ENCODE data around the gene BFSP1. TPM values are rescaled to one million over a fixed set of nuclear protein-coding genes. Genes with fewer than 3 reads are reported as not detected.

The BFSP1 gene
- total RNA-seq, 4 donors from 2014 or later: 1.5 to 5.1 (median 3.1) TPM

DNA sequence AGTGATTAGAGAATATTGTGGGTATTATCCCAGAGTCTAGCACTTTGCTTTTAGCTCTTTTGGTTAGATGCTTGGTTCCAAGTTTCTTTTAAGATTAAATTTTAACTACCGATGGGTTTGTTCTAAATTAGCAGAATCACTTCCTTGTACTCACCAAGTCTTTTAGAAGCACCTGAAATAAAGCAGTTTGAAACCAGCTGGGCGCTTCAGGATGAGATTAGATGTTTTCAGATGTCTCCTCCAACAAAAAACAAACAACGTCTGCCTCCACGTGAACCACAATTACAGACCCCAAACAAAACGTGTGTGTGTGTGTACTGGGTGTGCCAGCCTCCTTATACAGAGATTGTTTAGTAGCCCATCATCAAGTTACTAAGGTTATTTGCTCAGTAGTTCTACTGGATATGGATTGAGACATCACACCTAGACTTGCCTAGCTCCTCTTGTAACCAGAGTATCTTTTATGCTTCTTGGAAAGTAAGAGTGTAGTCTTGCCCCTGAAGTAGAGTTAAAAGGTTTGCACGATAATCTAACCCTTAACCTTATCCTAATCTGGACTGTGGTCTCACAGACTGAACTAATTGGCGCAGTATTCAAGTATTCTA is 41.0 kb upstream of the BFSP1 start:
- no peak for DNase-seq
- no peaks in the 10 kb centered on the region for H3K9me3 ChIP-seq
- intact Hi-C loops (cut with DNase I; ENCODE audit: low total_unique reads): loop anchor here (5.0 kb wide), 1 partner anchor 35 kb away; no protein-coding TSS in a partner anchor
- H3K36me3 ChIP-seq: no peaks in the 10 kb centered on the region
- peak overlapping the region; percentile 99 to 100 for H3K27ac ChIP-seq
- no peaks in the 10 kb centered on the region for H3K27me3 ChIP-seq
- H3K4me3 ChIP-seq: peak overlapping the region; percentile 72 to 77
- H3K4me1 ChIP-seq: no peaks in the 10 kb centered on the region
- TF ChIP-seq POLR2A (IDR thresholded peaks at IDR 0.05): no peak
- TF ChIP-seq, protein P1, sequence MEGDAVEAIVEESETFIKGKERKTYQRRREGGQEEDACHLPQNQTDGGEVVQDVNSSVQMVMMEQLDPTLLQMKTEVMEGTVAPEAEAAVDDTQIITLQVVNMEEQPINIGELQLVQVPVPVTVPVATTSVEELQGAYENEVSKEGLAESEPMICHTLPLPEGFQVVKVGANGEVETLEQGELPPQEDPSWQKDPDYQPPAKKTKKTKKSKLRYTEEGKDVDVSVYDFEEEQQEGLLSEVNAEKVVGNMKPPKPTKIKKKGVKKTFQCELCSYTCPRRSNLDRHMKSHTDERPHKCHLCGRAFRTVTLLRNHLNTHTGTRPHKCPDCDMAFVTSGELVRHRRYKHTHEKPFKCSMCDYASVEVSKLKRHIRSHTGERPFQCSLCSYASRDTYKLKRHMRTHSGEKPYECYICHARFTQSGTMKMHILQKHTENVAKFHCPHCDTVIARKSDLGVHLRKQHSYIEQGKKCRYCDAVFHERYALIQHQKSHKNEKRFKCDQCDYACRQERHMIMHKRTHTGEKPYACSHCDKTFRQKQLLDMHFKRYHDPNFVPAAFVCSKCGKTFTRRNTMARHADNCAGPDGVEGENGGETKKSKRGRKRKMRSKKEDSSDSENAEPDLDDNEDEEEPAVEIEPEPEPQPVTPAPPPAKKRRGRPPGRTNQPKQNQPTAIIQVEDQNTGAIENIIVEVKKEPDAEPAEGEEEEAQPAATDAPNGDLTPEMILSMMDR (IDR thresholded peaks at IDR 0.05): no peak

DNA sequence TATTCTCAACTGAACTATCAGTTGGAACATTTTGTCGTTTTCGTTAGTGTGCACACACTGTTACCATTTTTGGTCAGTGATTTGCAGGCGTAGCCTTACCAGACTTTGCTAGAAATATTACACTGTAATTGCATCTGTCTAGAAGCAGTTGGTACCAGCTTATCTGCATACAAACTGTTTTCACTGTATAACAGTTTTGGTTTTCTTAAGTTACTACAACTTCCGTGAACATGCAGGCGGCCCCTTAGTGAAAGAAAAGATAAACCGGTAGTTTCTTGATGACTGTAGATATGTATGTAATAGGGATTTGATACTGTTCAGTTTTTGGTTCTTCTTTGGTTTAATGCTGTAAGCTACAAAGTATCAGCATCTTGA is 40.0 kb upstream of the BFSP1 start:
- H3K4me3 ChIP-seq: peak overlapping the region; percentile 72 to 77
- H3K9me3 ChIP-seq: no peaks in the 10 kb centered on the region
- H3K27me3 ChIP-seq: no peaks in the 10 kb centered on the region
- no peaks in the 10 kb centered on the region for H3K36me3 ChIP-seq
- H3K4me1 ChIP-seq: no peaks in the 10 kb centered on the region
- peak in 1 of 2 donors; percentile 59 for TF ChIP-seq POLR2A (IDR thresholded peaks at IDR 0.05)
- TF ChIP-seq, protein P1 (IDR thresholded peaks at IDR 0.05): no peak
- intact Hi-C loops (cut with DNase I; ENCODE audit: low total_unique reads): loop anchor here (5.0 kb wide), 1 partner anchor 36 kb away; no protein-coding TSS in a partner anchor
- DNase-seq: no peak
- peak overlapping the region; percentile 99 to 100 for H3K27ac ChIP-seq

DNA sequence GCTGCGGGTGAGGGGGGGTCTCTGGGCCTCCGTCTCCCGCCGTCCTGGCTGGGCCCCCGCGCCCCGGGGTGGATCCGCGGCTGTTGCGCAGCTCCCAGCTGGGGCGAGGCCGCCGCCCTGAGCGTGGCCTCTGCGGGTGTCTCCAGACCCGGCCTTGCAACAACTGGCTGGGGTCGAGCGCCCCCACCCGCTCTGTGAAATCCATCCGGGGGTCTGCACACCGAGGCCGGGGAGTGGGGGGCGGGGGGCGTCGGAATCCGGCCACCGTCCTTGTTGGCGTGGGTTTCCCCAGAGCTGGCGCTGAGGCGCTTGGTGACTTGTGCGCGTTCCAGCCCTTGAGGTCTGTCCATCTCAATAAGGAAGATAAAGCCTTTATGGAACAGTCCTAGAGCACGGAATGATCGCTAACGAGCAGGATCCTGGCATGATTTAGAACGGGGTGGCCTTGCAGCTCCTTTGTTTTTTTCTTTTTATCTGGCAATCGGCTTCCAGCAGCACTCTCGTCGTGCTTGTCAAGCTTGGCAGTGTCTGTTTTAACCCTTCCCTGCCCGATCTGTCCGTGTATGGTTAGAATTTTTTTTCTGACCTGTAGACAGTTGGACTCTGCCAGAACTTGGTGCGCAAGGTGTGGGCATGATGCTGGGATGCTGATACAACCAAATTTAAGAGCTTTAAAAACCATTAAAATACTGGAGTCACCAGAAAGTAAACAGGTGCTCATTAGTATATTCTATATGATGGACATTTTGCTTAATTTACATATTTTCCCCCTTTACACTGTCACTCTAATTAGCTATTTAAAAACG is 39.4 kb upstream of the BFSP1 start:
- intact Hi-C loops (cut with DNase I; ENCODE audit: low total_unique reads): loop anchor here (5.0 kb wide), 1 partner anchor 37 kb away; no protein-coding TSS in a partner anchor

DNA sequence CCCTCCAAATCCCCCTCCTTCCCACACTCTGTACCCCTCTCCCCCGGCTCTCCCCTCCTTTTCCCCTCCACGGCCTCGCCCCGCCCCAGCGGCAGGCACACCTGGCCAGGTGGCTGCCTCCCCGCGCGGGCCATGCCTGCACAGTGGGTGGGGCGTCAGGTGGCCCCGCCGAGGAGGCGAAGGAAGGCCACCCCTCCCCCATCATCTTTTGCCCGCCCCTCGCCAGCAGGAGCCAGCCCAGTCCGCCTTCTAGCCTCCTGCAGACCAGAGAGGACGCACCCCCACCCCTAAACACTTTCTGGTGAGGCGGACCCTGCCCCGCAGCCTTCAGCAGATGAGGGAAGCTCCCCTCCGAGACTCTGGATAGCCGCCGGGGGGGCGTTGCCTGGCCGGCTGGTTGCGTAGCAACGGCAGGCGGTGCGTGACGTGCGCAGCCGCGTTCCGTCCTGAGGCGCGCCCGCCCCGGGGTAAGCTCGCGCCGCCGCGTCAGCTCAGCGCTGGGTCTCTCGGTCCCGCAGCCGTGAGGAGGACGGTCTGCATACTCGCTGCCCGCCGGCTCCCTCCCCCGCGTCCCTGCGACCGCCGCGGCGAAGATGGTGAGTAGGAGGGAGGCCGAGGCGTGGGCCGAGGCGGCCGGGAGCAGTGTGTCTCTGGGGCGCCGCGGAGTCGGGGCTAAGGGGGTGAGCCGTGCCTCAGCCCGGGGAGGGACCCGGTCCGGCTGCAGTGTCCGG is 38.6 kb upstream of the BFSP1 start, which contains the start of gene DSTN:
DSTN (plus strand) TSS at position 460 of the 731 bp plus-strand sequence; CDS start at position 594, 134 bp downstream.
- no peaks in the 10 kb centered on the region for H3K27me3 ChIP-seq
- TF ChIP-seq, protein P1 (IDR thresholded peaks at IDR 0.05): no peak
- TF ChIP-seq POLR2A (IDR thresholded peaks at IDR 0.05): peak; percentile 98 to 100
- H3K36me3 ChIP-seq: no peaks in the 10 kb centered on the region
- DNase-seq: peak; percentile 94 to 96
- intact Hi-C loops (cut with DNase I; ENCODE audit: low total_unique reads): loop anchor here (5.0 kb wide), 1 partner anchor 38 kb away; no protein-coding TSS in a partner anchor
- H3K27ac ChIP-seq: peak within 1 kb of the TSS; percentile 99 to 100
- peak within 1 kb of the TSS; percentile 72 to 77 for H3K4me3 ChIP-seq
- no peaks in the 10 kb centered on the region for H3K4me1 ChIP-seq
- no peaks in the 10 kb centered on the region for H3K9me3 ChIP-seq

More for the DNA sequence above, 39.4 kb upstream of the BFSP1 start:
- Histone ChIP-seq H3K36me3 (no peaks in the 10 kb centered on the region), H3K4me3 (peak overlapping the region; percentile 72 to 77), H3K4me1 (no peaks in the 10 kb centered on the region), H3K9me3 (no peaks in the 10 kb centered on the region), H3K27me3 (no peaks in the 10 kb centered on the region), H3K27ac (peak overlapping the region; percentile 99 to 100)
- no peak for TF ChIP-seq POLR2A (IDR thresholded peaks at IDR 0.05)
- TF ChIP-seq, protein P1 (IDR thresholded peaks at IDR 0.05): peak in 1 of 4 experiments; percentile 14
- DNase-seq: peak; percentile 60 to 67
